SK-N-SH (cell line): ENCODE results near the gene COL24A1. TPM values are rescaled to one million over a fixed set of nuclear protein-coding genes. Genes with fewer than 3 reads are reported as not detected.

Experiments
- CTCF ChIA-PET: fragments of 300-600, 350-600 bp; formaldehyde crosslinking; extraction: SDS; loops from one replicate; lab custom pipeline; 2021; lab: Yijun Ruan, JAX
- POLR2A ChIA-PET: fragments of 350-600 bp; sonication (Branson Sonifier 250); formaldehyde crosslinking; extraction: SDS; loops from one replicate; lab custom pipeline; 2020; ENCODE audit warnings: antibody characterized with exemption, inconsistent platforms; lab: Yijun Ruan, JAX
- DNase-seq: peaks from one replicate; pipeline ENCODE4 v3.0.0; 2012
- H2AFZ ChIP-seq: fragments of 200-600 bp; sonication (generic); 2 replicates; pipeline ENCODE4 v1.8.1; 2016; ENCODE audit warnings: antibody characterized with exemption, mild to moderate bottlenecking, low read depth
- H3F3A ChIP-seq: fragments of 200-600 bp; sonication (generic); replicated peaks from 2 replicates; pipeline ENCODE3; 2016; ENCODE audit warnings: antibody characterized with exemption, mild to moderate bottlenecking; ENCODE audit not compliant: insufficient read depth
- H3K27ac ChIP-seq, 2 experiments: fragments of 200-500 bp in 1 of 2; fragments of 200-600 bp in 1 of 2; sonication (Bioruptor generic) in 1 of 2; sonication (generic), shearing (Covaris generic) in 1 of 2; 2 replicates each; pipeline versions ENCODE4 v1.5.1 to v1.6.1; 2014 to 2016; ENCODE audit warnings: low read depth in 2 of 2, inconsistent platforms in 1 of 2, low read length in 1 of 2, mild to moderate bottlenecking in 1 of 2, mixed read lengths in 1 of 2
- H3K27me3 ChIP-seq: fragments of 200-600 bp; sonication (generic), shearing (Covaris generic); 2 replicates; pipeline ENCODE4 v1.6.1; 2016; ENCODE audit warnings: mixed run types; ENCODE audit not compliant: insufficient read depth
- H3K36me3 ChIP-seq, 2 experiments: fragments of 200-500 bp in 1 of 2; fragments of 200-600 bp in 1 of 2; sonication (Bioruptor generic) in 1 of 2; sonication (generic) in 1 of 2; replicated peaks in 1 of 2; 2 replicates each; pipeline versions ENCODE3 to v1.5.1; 2014 to 2016; ENCODE audit warnings: low read length in 1 of 2, mild to moderate bottlenecking in 1 of 2; ENCODE audit not compliant: insufficient read depth in 2 of 2, control insufficient read depth in 1 of 2
- H3K4me1 ChIP-seq, 2 experiments: fragments of 200-500 bp in 1 of 2; fragments of 200-600 bp in 1 of 2; sonication (Bioruptor generic) in 1 of 2; sonication (generic), shearing (Covaris generic) in 1 of 2; 2 replicates each; pipeline versions ENCODE4 v1.5.1 to v1.6.1; 2014 to 2016; ENCODE audit warnings: low read depth in 1 of 2, low read length in 1 of 2, mixed run types in 1 of 2; ENCODE audit not compliant: insufficient read depth in 2 of 2, control insufficient read depth in 1 of 2
- H3K4me2 ChIP-seq: fragments of 200-600 bp; sonication (generic), shearing (Covaris generic); 2 replicates; pipeline ENCODE4 v1.6.1; 2017; ENCODE audit warnings: mixed run types
- H3K4me3 ChIP-seq, 2 experiments: fragments of 200-500 bp in 1 of 2; fragments of 200-600 bp in 1 of 2; sonication (Bioruptor generic) in 1 of 2; sonication (generic), shearing (Covaris generic) in 1 of 2; 2 replicates each; pipeline versions ENCODE4 v1.5.1 to v1.8.1; 2014 to 2016; ENCODE audit warnings: low read depth in 2 of 2, inconsistent platforms in 1 of 2, low read length in 1 of 2, mild to moderate bottlenecking in 1 of 2, mixed read lengths in 1 of 2, moderate library complexity in 1 of 2
- H3K79me2 ChIP-seq: fragments of 200-600 bp; sonication (generic); 2 replicates; pipeline ENCODE4 v1.8.1; 2017; ENCODE audit warnings: mild to moderate bottlenecking; ENCODE audit not compliant: insufficient read depth
- H3K9ac ChIP-seq: fragments of 200-600 bp; sonication (generic); 2 replicates; pipeline ENCODE4 v1.6.1; 2017; ENCODE audit warnings: mixed run types
- H3K9me2 ChIP-seq: fragments of 200-600 bp; sonication (generic); 2 replicates; pipeline ENCODE4 v1.6.1; 2017; ENCODE audit warnings: mixed run types
- H3K9me3 ChIP-seq: fragments of 200-600 bp; sonication (generic); 2 replicates; pipeline ENCODE4 v1.6.1; 2017; ENCODE audit warnings: mixed run types, mild to moderate bottlenecking, moderate library complexity
- H4K20me1 ChIP-seq: fragments of 200-600 bp; sonication (generic); 2 replicates; pipeline ENCODE4 v1.6.1; 2017; ENCODE audit warnings: mild to moderate bottlenecking, mixed run types; ENCODE audit not compliant: insufficient read depth
- CTCF ChIP-seq: fragments of 200-600 bp; sonication (generic); IDR thresholded peaks from 2 replicates; pipeline ENCODE4 v1.6.1; 2017; ENCODE audit warnings: antibody characterized with exemption, mild to moderate bottlenecking, moderate library complexity
- EP300 ChIP-seq, 2 experiments: IDR thresholded peaks; 2 replicates each; pipeline versions ENCODE4 v1.4.0 to v1.6.1; 2012; ENCODE audit warnings: borderline replicate concordance in 1 of 2, low read depth in 1 of 2, low read length in 1 of 2
- FOSL2 ChIP-seq: IDR thresholded peaks from 2 replicates; pipeline ENCODE4 v1.4.0; 2012; ENCODE audit warnings: low read depth, mild to moderate bottlenecking, moderate library complexity, borderline replicate concordance
- GATA2 ChIP-seq: sonication (generic); formaldehyde crosslinking; IDR thresholded peaks from 2 replicates; pipeline ENCODE4 v1.5.0; 2020; ENCODE audit warnings: mild to moderate bottlenecking, missing genetic modification reagents
- JUND ChIP-seq: IDR thresholded peaks from 2 replicates; pipeline ENCODE4 v1.4.0; 2012
- MAX ChIP-seq: IDR thresholded peaks from 2 replicates; pipeline ENCODE4 v1.4.0; 2012; ENCODE audit warnings: low read depth
- MEF2A ChIP-seq: IDR thresholded peaks from 2 replicates; pipeline ENCODE4 v1.4.0; 2012; ENCODE audit warnings: low read depth, borderline replicate concordance
- MXI1 ChIP-seq: IDR thresholded peaks from 2 replicates; pipeline ENCODE4 v1.6.1; 2012; ENCODE audit warnings: mild to moderate bottlenecking, low read depth, low read length, improper control_type of control experiment
- NFIC ChIP-seq: IDR thresholded peaks from 2 replicates; pipeline ENCODE4 v1.4.0; 2012; ENCODE audit warnings: borderline replicate concordance
- PBX3 ChIP-seq: IDR thresholded peaks from 2 replicates; pipeline ENCODE4; 2012
- RAD21 ChIP-seq: IDR thresholded peaks from 2 replicates; pipeline ENCODE4 v1.6.1; 2012; ENCODE audit warnings: mild to moderate bottlenecking, low read length
- RFX5 ChIP-seq: IDR thresholded peaks from 2 replicates; pipeline ENCODE4 v1.6.1; 2012; ENCODE audit warnings: mild to moderate bottlenecking, improper control_type of control experiment, low read length
- SMC3 ChIP-seq: IDR thresholded peaks from 2 replicates; pipeline ENCODE4 v1.6.1; 2012; ENCODE audit warnings: low read depth, low read length, improper control_type of control experiment
- TAF1 ChIP-seq: IDR thresholded peaks from 2 replicates; pipeline ENCODE4 v1.6.1; 2012; ENCODE audit warnings: low read depth, mild to moderate bottlenecking, low read length, moderate library complexity, borderline replicate concordance
- USF1 ChIP-seq: IDR thresholded peaks from 2 replicates; pipeline ENCODE4 v1.4.0; 2012; ENCODE audit warnings: low read depth, borderline replicate concordance
- USF2 ChIP-seq: fragments of 150-350 bp; IDR thresholded peaks from 2 replicates; pipeline ENCODE4 v1.6.1; 2017; ENCODE audit warnings: antibody characterized with exemption, low read length, low read depth, borderline replicate concordance
- YY1 ChIP-seq: IDR thresholded peaks from 2 replicates; pipeline ENCODE4 v1.4.0; 2012; ENCODE audit warnings: low read depth, mild to moderate bottlenecking
- ZBTB33 ChIP-seq: IDR thresholded peaks from 2 replicates; pipeline ENCODE4 v1.4.0; 2012; ENCODE audit warnings: low read depth, borderline replicate concordance
- WGBS: methylation state at CpG from one replicate; pipeline ENCODE4 v1.1.6; 2017; ENCODE audit warnings: low lambda C conversion rate; 5-methylcytosine and 5-hydroxymethylcytosine counted together
- polyA plus RNA-seq, 3 experiments: library from polyadenylated mRNA; depleted of rRNA; stranded (reverse); fragments of >200 nt; gene quantifications; 2 replicates each; pipeline ENCODE4 v1.2.3, GENCODE V29; 2012

Gene COL24A1
- polyA plus RNA-seq, 1 of the 3 experiments (the other 2 are of a cell fraction) = not detected

- no peak for TF ChIP-seq CTCF
These were observed 27.9 kb upstream of the COL24A1 start (continued) for GRCh38 chr1:86184426-86184825.

- Histone ChIP-seq H3K4me3 (no peak overlapping the region), H3K9me3 (no peaks in the 10 kb centered on the region), H3K9ac (no peak overlapping the region), H2AFZ (no peak overlapping the region), H4K20me1 (no peaks in the 10 kb centered on the region), H3F3A (no peaks in the 10 kb centered on the region), H3K9me2 (no peaks in the 10 kb centered on the region), H3K79me2 (no peaks in the 10 kb centered on the region), H3K27me3 (no peaks in the 10 kb centered on the region), H3K4me1 (no peaks in the 10 kb centered on the region), H3K36me3 (no peaks in the 10 kb centered on the region), H3K4me2 (no peak overlapping the region), H3K27ac (no peak overlapping the region)
- POLR2A ChIA-PET = no interaction called here
- TF ChIP-seq FOSL2 (no peak), USF1 (no peak), USF2 (no peak), MXI1 (no peak), NFIC (no peak), YY1 (no peak), RAD21 (no peak), TAF1 (no peak), JUND (no peak), MEF2A (no peak), MAX (no peak), RFX5 (no peak)
- DNase-seq = no peak
- WGBS = 0% methylated on average over 1 of the region's 1 CpG
- CTCF ChIA-PET = no interaction called here
These were observed 27.2 kb upstream of the COL24A1 start for GRCh38 chr1:86183810-86184209.

- no peaks in the 10 kb centered on the region for H3K36me3 ChIP-seq
- CTCF ChIA-PET = interaction anchor here (1.0 kb wide), 1 partner anchor 158 kb away, joined by 4 read pairs; no protein-coding TSS in a partner anchor
- no peaks in the 10 kb centered on the region for H4K20me1 ChIP-seq
- H3K4me3 ChIP-seq = no peak overlapping the region
- no peaks in the 10 kb centered on the region; the same call in 1 of the 2 replicates for H3K27me3 ChIP-seq
- 40% methylated on average over 5 of the region's 5 CpGs for WGBS
- no peak overlapping the region for H2AFZ ChIP-seq
- H3K27ac ChIP-seq = no peak overlapping the region
- no peak overlapping the region for H3K9ac ChIP-seq
- DNase-seq = no peak
- H3K4me1 ChIP-seq = no peaks in the 10 kb centered on the region
- no peaks in the 10 kb centered on the region for H3K79me2 ChIP-seq
- H3K9me2 ChIP-seq = no peaks in the 10 kb centered on the region
- H3K9me3 ChIP-seq = no peaks in the 10 kb centered on the region
- POLR2A ChIA-PET = no interaction called here
- no peaks in the 10 kb centered on the region for H3F3A ChIP-seq
- no peak overlapping the region for H3K4me2 ChIP-seq
- no peak for TF ChIP-seq RAD21
- no peak for TF ChIP-seq EP300 (IDR thresholded peaks at IDR 0.05; ENCODE audit: borderline replicate concordance in 1 of 2, low read depth in 1 of 2, low read length in 1 of 2)
- no peak for TF ChIP-seq SMC3
- TF ChIP-seq PBX3 = no peak
- no peak for TF ChIP-seq ZBTB33
- TF ChIP-seq CTCF = no peak
- TF ChIP-seq GATA2 = no peak
These were observed 19.7 kb upstream of the COL24A1 start for GRCh38 chr1:86176226-86176625.
